Sigmoid colon (tissue), 7 donors: ENCODE measurements around the gene CYP39A1. TPM values are rescaled to one million over a fixed set of nuclear protein-coding genes. Genes with fewer than 3 reads are reported as not detected.
A peak's percentile ranks its signal among the peaks of the same experiment; 100 is the strongest.

Experiments
- DNase-seq: peaks from one replicate; pipeline ENCODE4 v3.0.0-alpha.2; 2019
- H3K27ac ChIP-seq, 4 donors: fragments of 200-600 bp; sonication (generic); one replicate each; pipeline ENCODE4 v1.5.1; 2016 to 2019; ENCODE audit warnings: mild to moderate bottlenecking in 1 of 4
- H3K27me3 ChIP-seq, 3 donors: fragments of 200-600 bp; sonication (generic); one replicate each; pipeline ENCODE4 v1.5.1; 2019; ENCODE audit warnings: mild to moderate bottlenecking in 1 of 3
- H3K36me3 ChIP-seq, 4 donors: fragments of 200-600 bp; sonication (generic); one replicate each; pipeline ENCODE4 v1.5.1; 2016 to 2019
- H3K4me1 ChIP-seq, 4 donors: fragments of 200-600 bp; sonication (generic); one replicate each; pipeline ENCODE4 v1.5.1; 2017 to 2019
- H3K4me3 ChIP-seq, 4 donors: fragments of 200-600 bp; sonication (generic); one replicate each; pipeline ENCODE4 v1.5.1; 2017 to 2019; ENCODE audit warnings: mild to moderate bottlenecking in 2 of 4, moderate library complexity in 1 of 4
- H3K9me3 ChIP-seq, 4 donors: fragments of 200-600 bp in 3 of 4; sonication (generic) in 3 of 4; one replicate each; pipeline versions ENCODE4 v1.5.1 to v1.6.1; 2013 to 2019
- CTCF ChIP-seq, 4 experiments: fragments of 450-650 bp in 3 of 4; fragments of 200-600 bp in 1 of 4; IDR thresholded peaks; one replicate each; pipeline ENCODE4 v1.5.1; 2016 to 2019; ENCODE audit warnings: antibody characterized with exemption in 4 of 4, mild to moderate bottlenecking in 3 of 4, moderate library complexity in 2 of 4
- EP300 ChIP-seq, 4 donors: sonication (generic); formaldehyde crosslinking; IDR thresholded peaks; one replicate each; pipeline ENCODE4 v1.6.1; 2017; ENCODE audit warnings: antibody characterized with exemption in 4 of 4
- POLR2A ChIP-seq, 2 donors: fragments of 450-650 bp; IDR thresholded peaks; one replicate each; pipeline ENCODE4 v1.6.1; 2016; ENCODE audit warnings: antibody characterized with exemption in 2 of 2, mild to moderate bottlenecking in 2 of 2, moderate library complexity in 2 of 2
- POLR2AphosphoS5 ChIP-seq, 4 donors: sonication (generic); formaldehyde crosslinking; IDR thresholded peaks; one replicate each; pipeline ENCODE4 v1.6.1; 2017; ENCODE audit warnings: antibody characterized with exemption in 4 of 4
- WGBS, 2 donors: extraction: QIAGEN DNeasy Blood & Tissue Kit; methylation state at CpG; one replicate each; pipeline ENCODE4 v1.1.7; 2013; 5-methylcytosine and 5-hydroxymethylcytosine counted together
- intact Hi-C: fragments of 100-400 bp; cut with DNase I; formaldehyde crosslinking; loops from one replicate; pipeline ENCODE4 v1.15.1; 2023
- polyA plus RNA-seq, 3 donors: library from polyadenylated mRNA; stranded (reverse); fragments of 200-250 nt; gene quantifications; one replicate each; pipeline ENCODE4 v1.2.3, GENCODE V29; 2013
- total RNA-seq, 4 donors: library from RNA; depleted of rRNA; stranded (reverse); fragments of >200 nt; gene quantifications; one replicate each; pipeline ENCODE4 v1.1.0, GENCODE V29; 2016
- donor health status: healthy with polysubstance abuse.
- donor health status: Bipolar disorder and iron deficiency.
- donor health status: healthy.

CYP39A1 gene
- total and polyA plus RNA-seq, 7 donors, result 1.6 to 7.7 (median 3.0) TPM

- Histone ChIP-seq H3K4me3 (no peak overlapping the region), H3K27ac (no peak overlapping the region), H3K9me3 (peaks cover 0 to 3% (median 0%) of the 10 kb centered on the region in 4 donors), H3K27me3 (no peaks in the 10 kb centered on the region), H3K4me1 (no peaks in the 10 kb centered on the region), H3K36me3 (no peaks in the 10 kb centered on the region)
- intact Hi-C loops, result no loop called here
- DNase-seq, result no peak
- TF ChIP-seq POLR2AphosphoS5 (IDR thresholded peaks at IDR 0.05) (no peak), EP300 (IDR thresholded peaks at IDR 0.05) (no peak), POLR2A (IDR thresholded peaks at IDR 0.05) (no peak), CTCF (IDR thresholded peaks at IDR 0.05) (no peak)
- 60 to 74% methylated on average over 2 of the region's 2 CpGs for WGBS, 2 donors
Observed at GRCh38 chr6:46539866-46540265, 112.8 kb downstream of the CYP39A1 start.

- Histone ChIP-seq H3K36me3 (no peaks in the 10 kb centered on the region), H3K27me3 (no peaks in the 10 kb centered on the region), H3K4me3 (no peak overlapping the region), H3K27ac (no peak overlapping the region), H3K9me3 (no peaks in the 10 kb centered on the region), H3K4me1 (no peaks in the 10 kb centered on the region)
- WGBS, 2 donors, result 68 to 71% methylated on average over 6 of the region's 6 CpGs
- no peak for DNase-seq
- no peak for TF ChIP-seq POLR2A (IDR thresholded peaks at IDR 0.05)
- peak in 2 of 4 donors; percentile 23 to 33 for TF ChIP-seq POLR2AphosphoS5 (IDR thresholded peaks at IDR 0.05)
- intact Hi-C loops, result no loop called here
Observed at GRCh38 chr6:46538800-46539480, 113.7 kb downstream of the CYP39A1 start.

GRCh38 chr6:46530896-46531295 is 121.7 kb downstream of the CYP39A1 start:
- intact Hi-C loops, result no loop called here
- DNase-seq, result no peak
- no peak overlapping the region for H3K27ac ChIP-seq
- no peaks in the 10 kb centered on the region for H3K4me1 ChIP-seq
- H3K27me3 ChIP-seq, result no peaks in the 10 kb centered on the region
- no peaks in the 10 kb centered on the region for H3K36me3 ChIP-seq
- no peak for TF ChIP-seq POLR2A (IDR thresholded peaks at IDR 0.05)
- WGBS, 2 donors, result 69 to 75% methylated on average over 3 of the region's 3 CpGs
- H3K4me3 ChIP-seq, result no peak overlapping the region
- no peaks in the 10 kb centered on the region for H3K9me3 ChIP-seq

GRCh38 chr6:46528961-46529750 is 123.5 kb downstream of the CYP39A1 start:
- H3K36me3 ChIP-seq, result no peaks in the 10 kb centered on the region
- no peaks in the 10 kb centered on the region for H3K27me3 ChIP-seq
- no peak overlapping the region for H3K27ac ChIP-seq
- H3K4me1 ChIP-seq, result no peaks in the 10 kb centered on the region
- intact Hi-C loops, result no loop called here
- H3K9me3 ChIP-seq, result no peaks in the 10 kb centered on the region
- WGBS, 2 donors, result 80 to 82% methylated on average over 3 of the region's 3 CpGs
- TF ChIP-seq EP300 (IDR thresholded peaks at IDR 0.05) (no peak), CTCF (IDR thresholded peaks at IDR 0.05) (no peak), POLR2A (IDR thresholded peaks at IDR 0.05) (no peak), POLR2AphosphoS5 (IDR thresholded peaks at IDR 0.05) (no peak)
- no peak overlapping the region for H3K4me3 ChIP-seq
- DNase-seq, result no peak

GRCh38 chr6:46526607-46527006 is 126.0 kb downstream of the CYP39A1 start:
- no peak overlapping the region for H3K27ac ChIP-seq

More at GRCh38 chr6:46526607-46527006, 126.0 kb downstream of the CYP39A1 start:
- no peak for DNase-seq
- Histone ChIP-seq H3K9me3 (no peaks in the 10 kb centered on the region), H3K4me3 (no peak overlapping the region), H3K4me1 (peaks cover 0 to 2% (median 0%) of the 10 kb centered on the region in 4 donors), H3K27me3 (no peaks in the 10 kb centered on the region), H3K36me3 (no peaks in the 10 kb centered on the region)
- TF ChIP-seq POLR2A (IDR thresholded peaks at IDR 0.05) (no peak), EP300 (IDR thresholded peaks at IDR 0.05) (no peak), CTCF (IDR thresholded peaks at IDR 0.05) (no peak), POLR2AphosphoS5 (IDR thresholded peaks at IDR 0.05) (no peak)
- intact Hi-C loops, result no loop called here
- WGBS, 2 donors, result 94 to 96% methylated on average over 2 of the region's 2 CpGs
